HK-2 (cell line): ENCODE measurements around the gene TNS1.
"Not testable (repeated sequence)": the region's sequence is repeated elsewhere in the genome, so short reads cannot be mapped to it uniquely, and the experiment has no call there.

Source experiments
- DNase-seq: peaks from one replicate; pipeline ENCODE4 v3.0.0-alpha.2; 2018; ENCODE audit not compliant: unreplicated experiment

Gene TNS1

GRCh38 chr2:217812170-217812569 lies 190.6 kb downstream of the TNS1 start:
- DNase-seq, result no peak

- no peak for DNase-seq
Observed at GRCh38 chr2:217810260-217810659, 192.5 kb downstream of the TNS1 start.

GRCh38 chr2:217809736-217810135 lies 193.1 kb downstream of the TNS1 start:
- DNase-seq, result no peak

- not testable (repeated sequence) for DNase-seq
Observed at GRCh38 chr2:217808967-217809366, 193.8 kb downstream of the TNS1 start.

GRCh38 chr2:217808326-217808725 lies 194.5 kb downstream of the TNS1 start:
- DNase-seq, result no peak

GRCh38 chr2:217807753-217808152 lies 195.0 kb downstream of the TNS1 start:
- DNase-seq, result no peak

- no peak for DNase-seq
Observed at GRCh38 chr2:217807025-217807424, 195.8 kb downstream of the TNS1 start.

GRCh38 chr2:217806482-217806765 lies 196.4 kb downstream of the TNS1 start:
- no peak for DNase-seq

GRCh38 chr2:217805668-217806481 lies 196.9 kb downstream of the TNS1 start:
- DNase-seq, result no peak

- DNase-seq, result no peak
Observed at GRCh38 chr2:217804791-217805667, 197.8 kb downstream of the TNS1 start.

GRCh38 chr2:217804338-217804737 lies 198.5 kb downstream of the TNS1 start:
- DNase-seq, result no peak

- DNase-seq, result no peak
Observed at GRCh38 chr2:217803653-217803960, 199.2 kb downstream of the TNS1 start.

GRCh38 chr2:217802876-217803652 lies 199.7 kb downstream of the TNS1 start:
- no peak for DNase-seq

GRCh38 chr2:217802266-217802665 lies 200.5 kb downstream of the TNS1 start:
- DNase-seq, result no peak

- no peak for DNase-seq
Observed at GRCh38 chr2:217801711-217802110, 201.1 kb downstream of the TNS1 start.

- DNase-seq, result no peak
Observed at GRCh38 chr2:217801115-217801531, 201.7 kb downstream of the TNS1 start.

- no peak for DNase-seq
Observed at GRCh38 chr2:217800433-217801114, 202.2 kb downstream of the TNS1 start.

- no peak for DNase-seq
Observed at GRCh38 chr2:217799563-217800432, 203.0 kb downstream of the TNS1 start.

- DNase-seq, result no peak
Observed at GRCh38 chr2:217798743-217799562, 203.8 kb downstream of the TNS1 start.

GRCh38 chr2:217798191-217798590 lies 204.6 kb downstream of the TNS1 start:
- no peak for DNase-seq
